ENCODE data around the gene PRLHR. TPM values are rescaled to one million over a fixed set of nuclear protein-coding genes. Genes with fewer than 3 reads are reported as not detected.

PRLHR gene
- total RNA-seq, 1 donor from 2014 or later = not detected

GRCh38 chr10:118583611-118584010, 11.8 kb downstream of the PRLHR start:
- H3K4me1 Mint-ChIP-seq (ENCODE audit: unreplicated experiment) = no peaks in the 10 kb centered on the region
- DNase-seq (ENCODE audit: extremely low spot score, unreplicated experiment) = peak; percentile 66
- H3K4me3 Mint-ChIP-seq (ENCODE audit: unreplicated experiment) = no peak overlapping the region
- H3K27me3 Mint-ChIP-seq (ENCODE audit: unreplicated experiment) = peaks cover 6% of the 10 kb centered on the region
- no peak overlapping the region for H3K27ac Mint-ChIP-seq (ENCODE audit: unreplicated experiment)
- H3K9me3 Mint-ChIP-seq (ENCODE audit: unreplicated experiment) = no peaks in the 10 kb centered on the region
- TF ChIP-seq CTCF (IDR thresholded peaks at IDR 0.05) = no peak
- no peaks in the 10 kb centered on the region for H3K36me3 Mint-ChIP-seq (ENCODE audit: unreplicated experiment)

- TF ChIP-seq CTCF (IDR thresholded peaks at IDR 0.05) = no peak
Measured at GRCh38 chr10:118582511-118582910, 12.9 kb downstream of the PRLHR start.

GRCh38 chr10:118581340-118581739, 14.1 kb downstream of the PRLHR start:
- Mint-ChIP-seq H3K4me3 (ENCODE audit: unreplicated experiment) (no peak overlapping the region), H3K27me3 (ENCODE audit: unreplicated experiment) (peaks cover 12% of the 10 kb centered on the region)

More at GRCh38 chr10:118582511-118582910, 12.9 kb downstream of the PRLHR start:
- Mint-ChIP-seq H3K27ac (ENCODE audit: unreplicated experiment) (no peak overlapping the region), H3K27me3 (ENCODE audit: unreplicated experiment) (peaks cover 8% of the 10 kb centered on the region), H3K36me3 (ENCODE audit: unreplicated experiment) (no peaks in the 10 kb centered on the region), H3K4me3 (ENCODE audit: unreplicated experiment) (no peak overlapping the region), H3K4me1 (ENCODE audit: unreplicated experiment) (no peaks in the 10 kb centered on the region), H3K9me3 (ENCODE audit: unreplicated experiment) (no peaks in the 10 kb centered on the region)
- DNase-seq (ENCODE audit: extremely low spot score, unreplicated experiment) = peak; percentile 46

GRCh38 chr10:118580702-118581101, 14.7 kb downstream of the PRLHR start:
- no peaks in the 10 kb centered on the region for H3K36me3 Mint-ChIP-seq (ENCODE audit: unreplicated experiment)
- DNase-seq (ENCODE audit: extremely low spot score, unreplicated experiment) = peak; percentile 69
- no peak for TF ChIP-seq CTCF (IDR thresholded peaks at IDR 0.05)
- H3K4me1 Mint-ChIP-seq (ENCODE audit: unreplicated experiment) = no peaks in the 10 kb centered on the region
- peaks cover 17% of the 10 kb centered on the region for H3K27me3 Mint-ChIP-seq (ENCODE audit: unreplicated experiment)
- H3K4me3 Mint-ChIP-seq (ENCODE audit: unreplicated experiment) = no peak overlapping the region
- H3K9me3 Mint-ChIP-seq (ENCODE audit: unreplicated experiment) = no peaks in the 10 kb centered on the region
- no peak overlapping the region for H3K27ac Mint-ChIP-seq (ENCODE audit: unreplicated experiment)

More at GRCh38 chr10:118581340-118581739, 14.1 kb downstream of the PRLHR start:
- no peak overlapping the region for H3K27ac Mint-ChIP-seq (ENCODE audit: unreplicated experiment)
- H3K36me3 Mint-ChIP-seq (ENCODE audit: unreplicated experiment) = no peaks in the 10 kb centered on the region
- no peak for TF ChIP-seq CTCF (IDR thresholded peaks at IDR 0.05)
- H3K9me3 Mint-ChIP-seq (ENCODE audit: unreplicated experiment) = no peaks in the 10 kb centered on the region
- DNase-seq (ENCODE audit: extremely low spot score, unreplicated experiment) = peak; percentile 36
- H3K4me1 Mint-ChIP-seq (ENCODE audit: unreplicated experiment) = no peaks in the 10 kb centered on the region

GRCh38 chr10:118573512-118573911, 21.9 kb downstream of the PRLHR start:
- no peak for DNase-seq (ENCODE audit: extremely low spot score, unreplicated experiment)
- Mint-ChIP-seq H3K36me3 (ENCODE audit: unreplicated experiment) (no peaks in the 10 kb centered on the region), H3K27me3 (ENCODE audit: unreplicated experiment) (peaks cover 23% of the 10 kb centered on the region), H3K9me3 (ENCODE audit: unreplicated experiment) (no peaks in the 10 kb centered on the region), H3K4me3 (ENCODE audit: unreplicated experiment) (no peak overlapping the region), H3K4me1 (ENCODE audit: unreplicated experiment) (no peaks in the 10 kb centered on the region), H3K27ac (ENCODE audit: unreplicated experiment) (no peak overlapping the region)
- TF ChIP-seq CTCF (IDR thresholded peaks at IDR 0.05) = no peak
